Activated CD4-positive, alpha-beta T cell treated with anti-CD3 and anti-CD28 coated beads, Interleukin-2, amount 50 U/mL, for 48 hours (primary cell): Measurements from ENCODE around the gene A3GALT2.

Experiments used
- DNase-seq, 2 experiments: peaks; one replicate each; pipeline ENCODE4 v3.0.0-alpha.2; 2020

The A3GALT2 gene

DNA sequence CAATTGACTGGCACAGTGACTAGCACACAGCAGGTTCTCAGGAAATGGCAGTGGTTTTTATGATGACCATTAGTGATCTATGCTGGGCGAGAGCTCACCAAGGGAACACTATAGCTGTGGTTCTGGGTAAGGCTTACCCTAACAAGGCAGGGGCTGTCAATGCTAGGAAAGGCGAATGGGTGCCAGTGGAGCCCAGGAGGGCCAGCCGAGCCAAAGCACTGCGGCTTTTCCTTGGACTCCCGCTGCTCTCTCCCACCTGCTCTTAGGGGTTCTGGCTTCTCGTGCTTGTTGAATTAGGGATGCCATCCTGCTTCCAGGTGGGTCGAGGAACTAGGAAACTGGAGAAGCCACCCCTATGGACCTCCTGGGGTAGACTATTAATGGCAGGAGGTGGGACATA, 10.0 kb upstream of the A3GALT2 start:
- no peak for DNase-seq

DNA sequence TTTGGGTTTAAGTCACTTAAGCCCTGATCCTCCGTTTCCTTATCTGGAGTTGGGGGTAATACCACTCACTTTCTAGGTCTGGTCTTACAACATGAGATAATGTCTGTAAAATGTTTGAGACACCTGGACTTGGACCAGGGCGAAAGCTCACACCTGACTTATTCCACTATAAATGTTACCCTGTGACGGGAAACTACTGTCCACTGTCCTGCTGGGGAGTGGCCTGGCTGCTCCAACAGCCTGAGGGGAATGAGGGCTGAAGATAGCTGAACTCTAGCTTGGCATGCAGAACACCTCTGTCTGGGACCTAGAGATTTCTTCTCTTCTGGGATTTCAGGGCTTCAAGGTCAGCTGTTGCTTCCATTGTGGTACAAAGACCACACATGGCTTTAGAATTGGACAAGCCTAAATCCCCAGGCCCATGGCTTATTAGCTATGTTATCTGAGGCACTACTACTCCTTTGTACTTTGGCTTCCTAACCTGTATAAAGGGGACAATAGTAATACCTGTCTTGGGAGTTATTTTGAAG, 9.5 kb upstream of the A3GALT2 start:
- no peak for DNase-seq

DNA sequence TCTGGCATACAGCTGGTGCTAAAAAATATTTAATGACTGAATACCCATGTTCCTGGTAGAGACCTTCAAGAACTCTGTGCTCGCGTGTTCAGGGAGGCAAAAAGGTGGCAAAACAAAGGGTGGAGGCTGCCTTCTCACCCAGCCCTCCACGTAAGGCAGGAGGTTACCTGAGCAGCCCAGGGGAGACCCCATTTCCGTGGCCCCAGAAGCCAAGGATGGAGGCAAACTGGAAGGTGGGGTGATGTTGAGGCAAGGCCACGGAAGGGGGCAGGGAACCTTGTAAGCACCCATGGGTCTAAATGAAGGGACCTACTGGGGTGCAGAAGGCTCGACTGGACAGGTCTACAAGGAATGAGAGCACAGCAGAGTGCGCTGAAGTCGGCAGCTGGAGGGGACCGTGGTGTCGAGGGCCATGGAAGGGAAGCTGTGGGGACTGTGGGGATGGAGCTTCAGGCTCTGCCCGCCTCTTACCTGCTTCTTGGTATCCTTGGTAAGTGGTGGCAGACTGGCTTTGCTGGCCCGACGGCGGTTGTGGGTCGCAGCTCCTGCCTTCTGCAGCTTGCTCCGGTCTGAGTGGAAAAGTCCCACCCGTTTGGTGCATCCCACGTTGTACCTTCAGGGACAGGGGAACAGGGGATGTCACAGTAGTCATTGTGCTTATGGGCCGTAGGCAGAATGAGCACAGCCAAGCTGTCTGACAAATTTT, 8.9 kb upstream of the A3GALT2 start:
- DNase-seq = no peak

DNA sequence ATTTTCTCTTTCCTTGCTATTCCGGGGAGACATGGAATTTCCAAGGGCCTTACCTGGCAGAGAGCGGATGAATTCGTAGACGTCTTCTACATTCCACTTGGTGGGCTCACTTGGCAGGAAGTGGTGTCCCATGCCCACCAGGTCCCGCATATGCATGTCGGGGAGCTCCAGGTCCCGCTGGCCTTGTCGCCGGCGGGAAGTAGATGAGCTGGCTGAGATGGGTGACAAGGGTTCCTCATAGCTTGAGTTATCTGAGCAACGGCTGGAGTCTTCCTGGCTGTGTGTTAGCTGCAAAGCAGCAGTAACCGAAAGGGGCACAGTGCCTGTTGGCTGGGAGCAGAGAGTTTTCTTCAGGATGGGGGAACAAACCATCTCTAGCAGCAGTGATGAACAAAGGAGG, 7.9 kb upstream of the A3GALT2 start:
- DNase-seq = no peak

DNA sequence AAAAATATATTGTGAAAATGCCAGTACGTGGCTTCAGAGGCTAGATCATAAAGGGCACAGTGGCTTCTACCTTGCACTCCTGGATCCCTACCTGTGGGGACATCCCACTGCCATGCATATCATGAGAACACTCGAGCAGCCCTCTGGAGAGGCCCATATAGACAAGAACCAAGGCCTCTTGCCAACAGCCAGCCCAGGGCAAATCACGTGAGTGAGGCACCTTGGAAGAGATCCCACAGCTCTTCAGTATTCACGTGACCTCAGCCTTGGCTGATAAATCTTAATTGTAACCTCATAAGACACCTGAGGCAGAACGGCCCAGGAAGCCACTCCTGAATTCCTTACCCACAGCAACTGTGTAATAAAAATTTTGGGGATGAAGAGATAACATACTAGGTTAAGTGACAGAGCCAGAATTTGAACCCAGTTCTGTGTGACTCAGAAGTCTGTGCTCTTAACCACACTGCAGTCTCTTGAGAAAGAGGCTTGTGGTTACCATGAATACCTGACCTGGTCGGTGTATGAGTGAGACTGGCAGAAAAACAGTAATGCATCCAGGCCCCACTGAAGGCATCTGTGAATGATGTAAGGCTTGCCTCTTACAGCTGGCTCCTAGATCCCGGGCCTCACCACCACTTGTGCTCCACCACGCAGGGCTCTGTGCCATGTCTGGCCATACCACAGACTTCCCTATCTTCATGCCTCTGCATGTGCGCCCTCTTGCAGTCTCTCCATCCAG, 6.9 kb upstream of the A3GALT2 start:
- no peak for DNase-seq

DNA sequence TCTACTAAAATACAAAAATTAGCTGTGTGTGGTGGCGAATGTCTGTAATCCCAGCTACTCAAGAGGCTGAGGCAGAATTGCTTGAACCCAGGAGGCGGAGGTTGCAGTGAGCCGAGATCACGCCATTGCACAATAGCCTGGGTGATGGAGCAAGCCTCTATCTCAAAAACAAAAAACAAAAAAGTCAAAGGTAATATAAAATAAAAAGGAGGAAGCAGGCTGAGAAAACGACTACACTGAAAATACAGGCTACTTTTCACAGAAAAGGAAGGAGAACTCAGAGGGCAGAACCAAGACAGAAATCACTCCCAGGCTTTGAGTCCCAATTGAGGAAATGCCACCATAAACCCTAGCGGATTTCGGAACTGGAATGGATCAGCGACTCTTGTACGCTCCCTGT, 5.9 kb upstream of the A3GALT2 start:
- no peak for DNase-seq

DNA sequence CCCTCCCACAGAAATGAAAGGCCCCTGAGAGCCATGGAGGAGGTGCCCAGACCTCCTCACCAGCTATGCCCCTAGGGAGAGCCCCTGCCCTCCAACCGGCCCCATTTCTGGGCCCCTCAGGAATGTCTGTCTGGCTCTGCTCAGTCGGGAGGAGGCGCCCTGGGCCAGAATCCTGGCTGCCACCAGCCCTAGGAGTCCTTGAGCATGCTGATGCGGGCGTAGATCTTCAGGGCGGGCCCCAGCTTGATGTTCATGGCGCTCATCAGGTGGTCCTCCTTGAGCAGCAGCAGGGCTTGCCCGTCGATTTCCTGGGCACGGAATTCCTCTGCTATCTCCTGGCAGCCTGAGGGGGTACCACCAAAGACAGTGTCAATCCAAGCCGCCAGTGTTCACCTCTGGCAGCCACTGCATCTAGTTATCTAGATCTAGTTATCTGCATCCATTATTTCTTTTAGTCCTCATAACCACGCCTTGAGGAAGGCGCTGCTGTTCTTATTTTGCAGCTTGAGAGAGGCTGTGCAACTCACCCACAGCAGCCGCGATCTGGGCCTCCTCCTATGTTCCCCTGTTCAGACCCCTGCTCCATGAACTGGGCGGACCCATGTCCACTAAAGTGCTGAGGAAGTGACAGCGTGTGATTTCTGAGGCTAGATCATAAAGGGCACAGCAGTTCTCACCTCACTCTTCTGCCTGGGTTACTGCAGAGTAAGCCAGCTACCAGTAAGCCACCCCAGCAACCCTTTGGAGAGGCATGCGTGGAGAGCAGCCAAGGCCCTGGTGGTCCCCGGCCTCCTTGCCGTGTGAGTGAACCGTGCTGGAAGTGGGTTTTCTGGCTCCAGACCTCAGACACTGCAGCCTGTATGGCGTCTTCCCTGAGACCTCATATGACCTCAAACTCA, 4.0 kb upstream of the A3GALT2 start:
- DNase-seq = no peak

DNA sequence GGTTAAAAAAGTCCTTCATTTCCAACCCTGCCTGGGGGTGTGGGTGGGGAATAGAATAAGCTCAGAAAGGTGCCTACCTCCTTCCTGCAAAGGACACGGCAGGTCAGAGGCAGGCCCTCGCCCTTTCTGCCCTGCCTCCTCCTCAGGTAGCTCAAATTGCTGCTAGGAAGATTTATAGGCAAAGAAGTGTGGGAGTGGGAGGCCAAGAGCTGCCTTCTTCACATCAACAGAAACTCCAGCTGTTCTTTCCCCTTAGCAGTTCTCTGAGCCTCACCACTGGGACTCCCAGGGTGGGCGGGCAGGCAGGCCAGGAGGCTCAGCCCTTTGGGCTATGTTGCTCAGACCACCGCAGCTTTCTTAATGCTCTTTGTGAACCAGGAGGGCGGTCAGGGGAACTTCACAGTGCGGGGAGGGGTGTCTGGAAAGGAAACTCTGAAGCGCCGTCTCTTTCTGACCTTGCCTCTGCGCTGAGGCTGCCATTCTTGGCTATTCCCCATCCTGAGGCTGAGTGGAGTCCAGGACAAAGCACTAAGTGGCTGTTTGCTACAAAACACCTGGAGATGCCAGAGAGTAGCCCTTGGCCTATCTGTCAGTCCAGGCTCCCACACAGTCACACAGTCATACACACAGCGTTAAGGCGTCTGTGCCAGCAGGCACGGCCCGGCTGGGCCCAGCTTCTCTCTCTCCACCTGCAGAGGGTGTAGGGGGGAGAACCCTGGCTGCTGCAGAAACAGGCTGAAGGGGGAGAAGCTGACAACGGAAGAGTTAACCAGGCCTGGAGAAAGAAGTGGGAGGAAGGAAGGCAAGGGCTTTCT, 3.0 kb upstream of the A3GALT2 start:
- no peak for DNase-seq

DNA sequence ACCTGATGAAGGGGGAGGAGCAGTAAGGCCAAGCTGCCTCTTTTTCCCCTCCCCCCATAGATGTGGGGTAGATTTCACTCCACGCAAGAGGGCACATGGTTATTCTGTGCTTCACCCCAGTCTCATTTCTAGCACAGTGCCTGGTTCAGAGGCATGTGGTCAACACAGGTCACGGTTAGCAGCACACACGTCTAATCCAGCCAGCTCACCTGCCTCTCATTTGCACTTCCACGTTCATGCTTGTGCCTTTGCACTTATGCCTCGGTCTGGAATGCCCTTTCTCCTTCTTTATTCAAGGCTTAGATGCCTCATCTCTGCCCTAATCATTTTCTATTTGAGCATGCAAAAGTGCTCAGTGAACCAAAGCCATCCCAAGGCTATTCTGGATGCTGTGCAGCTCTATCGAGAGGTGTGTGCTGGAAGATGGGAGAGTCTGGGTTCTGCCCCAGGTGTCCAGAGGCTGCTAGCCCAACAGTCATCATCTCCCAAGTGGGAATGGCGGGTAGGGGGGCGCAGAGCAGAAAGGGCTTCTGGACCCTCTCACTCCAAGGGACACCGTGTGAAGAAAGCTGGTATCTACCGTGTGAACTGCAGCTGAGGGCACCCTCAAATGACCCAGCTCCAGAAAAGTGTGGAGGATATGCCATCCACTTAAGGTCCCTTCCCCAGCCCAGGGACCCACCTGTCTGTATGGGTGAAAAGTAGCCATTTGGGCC, 2.1 kb upstream of the A3GALT2 start:
- DNase-seq = no peak

DNA sequence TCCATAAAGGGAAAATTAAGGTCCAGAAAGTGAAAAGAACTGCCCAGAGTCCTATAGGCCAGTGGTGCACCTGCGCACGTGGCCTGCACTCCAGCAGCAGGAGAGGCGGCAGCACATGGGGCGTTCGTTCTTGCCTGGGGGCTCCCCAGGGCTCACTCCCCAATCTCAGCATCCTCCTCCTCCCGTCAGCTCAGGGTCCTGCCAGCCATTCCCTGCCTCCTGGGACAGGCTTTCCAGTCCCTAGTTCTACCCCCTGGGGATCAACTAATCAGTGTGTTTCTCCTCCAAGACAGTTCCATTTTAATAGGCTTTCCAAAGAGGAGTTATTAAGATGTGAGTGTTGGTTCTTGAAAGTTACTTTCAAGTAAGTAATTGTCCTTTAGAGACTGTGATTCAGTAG, 1.2 kb upstream of the A3GALT2 start:
- no peak for DNase-seq

DNA sequence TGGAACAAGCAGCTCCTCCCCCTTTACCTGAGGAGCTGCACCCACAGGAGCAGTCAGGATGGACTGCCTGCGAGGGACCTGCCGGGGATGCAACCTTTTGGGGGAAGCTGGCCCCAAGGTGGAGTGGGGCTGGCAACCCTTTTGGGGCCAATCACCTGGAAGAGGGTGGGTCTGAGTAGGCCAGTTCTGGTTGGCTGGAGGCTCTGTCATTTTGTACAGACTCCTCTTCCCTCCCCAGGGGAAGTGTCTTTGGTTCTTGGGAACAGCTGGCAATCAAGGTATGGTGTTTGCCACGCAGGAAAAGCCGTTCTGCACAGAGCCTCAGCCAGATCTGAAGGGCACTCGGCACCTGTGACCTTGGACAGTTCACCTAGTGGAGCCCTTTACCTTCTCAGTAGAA, 280 bp upstream of the A3GALT2 start:
- no peak for DNase-seq

DNA sequence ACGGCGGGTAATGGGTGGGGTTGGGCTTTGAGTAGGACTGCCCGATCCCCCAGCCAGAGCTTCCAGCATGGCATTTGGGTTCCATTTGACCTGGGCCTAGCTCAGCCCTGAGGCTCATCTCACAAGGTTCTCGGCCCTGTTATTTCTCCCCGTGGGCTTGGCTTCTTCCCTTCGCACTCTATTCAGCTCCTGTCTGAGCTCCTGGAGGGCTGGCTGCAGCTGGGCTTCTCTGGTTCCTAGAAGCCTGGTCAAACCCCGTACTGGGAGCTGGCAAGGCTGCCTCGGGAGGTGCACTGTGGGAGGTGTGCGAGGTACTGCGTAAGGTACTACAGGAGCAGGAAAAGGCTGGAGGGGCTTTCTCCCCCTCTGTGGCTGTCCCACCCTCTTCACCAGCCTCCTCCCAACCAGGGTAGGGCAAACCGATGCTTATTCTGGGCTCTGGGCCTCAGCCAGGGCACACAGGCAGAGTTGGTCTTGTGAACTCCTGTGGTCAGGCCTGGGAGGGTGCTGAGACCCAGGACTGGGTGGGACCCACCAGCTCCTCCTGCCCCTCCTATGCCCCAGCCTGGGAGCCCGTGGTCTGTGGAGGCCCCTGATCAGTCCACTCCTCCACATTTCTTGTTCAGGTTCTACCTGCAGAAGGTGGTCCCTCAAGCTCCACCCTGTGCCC, 814 bp downstream of the A3GALT2 start:
- no peak for DNase-seq

DNA sequence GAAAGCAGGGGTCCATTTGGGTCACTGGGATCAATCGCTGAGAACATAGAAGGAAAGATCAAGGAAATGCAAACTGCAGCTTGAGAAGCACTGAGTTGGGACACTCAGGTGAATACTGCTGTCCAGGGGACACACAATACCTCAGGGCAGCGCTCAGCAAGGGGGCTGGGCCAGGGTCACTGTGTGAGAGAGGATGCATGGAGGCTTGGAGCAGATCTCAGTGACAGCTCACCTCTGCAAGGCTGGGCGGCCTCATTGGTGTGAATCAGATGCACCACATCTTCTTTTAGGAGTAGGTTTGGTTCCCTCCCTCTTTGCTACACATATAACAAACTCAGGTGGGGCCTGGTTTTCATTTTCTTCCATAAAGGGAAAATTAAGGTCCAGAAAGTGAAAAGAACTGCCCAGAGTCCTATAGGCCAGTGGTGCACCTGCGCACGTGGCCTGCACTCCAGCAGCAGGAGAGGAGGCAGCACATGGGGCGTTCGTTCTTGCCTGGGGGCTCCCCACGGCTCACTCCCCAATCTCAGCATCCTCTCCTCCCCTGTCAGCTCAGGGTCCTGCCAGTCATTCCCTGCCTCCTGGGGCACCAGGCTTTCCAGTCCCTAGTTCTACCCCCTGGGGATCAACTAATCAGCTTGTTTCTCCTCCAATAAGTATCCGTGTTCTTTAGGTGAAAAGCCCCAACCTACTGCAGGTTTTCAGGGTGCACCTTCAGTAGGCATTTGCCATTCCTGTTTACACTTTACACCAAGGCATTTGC, 1.5 kb downstream of the A3GALT2 start:
- DNase-seq = no peak

DNA sequence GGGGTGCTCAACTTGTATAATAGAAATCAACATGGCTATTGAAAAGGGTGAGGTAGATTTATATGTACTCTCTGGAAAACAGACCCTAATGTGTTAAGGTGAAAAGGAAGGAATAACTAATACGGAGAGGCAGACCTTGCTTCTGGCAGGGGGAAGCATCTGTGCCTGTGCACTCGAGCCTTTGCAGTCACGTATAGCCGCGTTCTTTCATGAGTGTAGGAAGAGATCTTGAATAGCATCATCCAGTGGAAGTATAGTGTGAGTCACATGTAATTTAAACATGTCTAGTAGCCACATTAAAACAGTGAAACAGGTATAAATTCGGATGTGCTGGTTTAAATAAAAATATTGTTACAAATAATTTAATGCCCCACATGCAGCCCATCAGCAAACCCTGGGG, 3.0 kb downstream of the A3GALT2 start:
- no peak for DNase-seq

DNA sequence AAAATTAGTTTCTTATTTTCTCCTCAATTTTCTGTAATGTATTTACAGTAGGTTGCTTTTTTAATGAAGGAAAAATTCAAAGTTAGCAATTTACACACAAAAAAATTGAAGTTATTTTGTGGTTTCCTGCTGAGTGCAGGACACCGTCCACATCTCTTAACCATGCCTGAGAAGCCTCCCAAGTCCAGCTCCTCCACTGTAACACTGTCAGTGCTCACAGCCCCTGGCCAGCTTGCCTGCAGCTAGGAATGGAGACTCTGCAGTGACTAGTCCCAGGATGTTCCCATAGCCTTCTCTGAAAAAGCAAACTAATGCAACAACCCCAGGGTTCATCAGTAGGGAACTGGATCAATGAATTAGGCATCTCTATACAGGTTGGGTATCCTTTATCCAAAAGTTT, 3.5 kb downstream of the A3GALT2 start:
- no peak for DNase-seq

DNA sequence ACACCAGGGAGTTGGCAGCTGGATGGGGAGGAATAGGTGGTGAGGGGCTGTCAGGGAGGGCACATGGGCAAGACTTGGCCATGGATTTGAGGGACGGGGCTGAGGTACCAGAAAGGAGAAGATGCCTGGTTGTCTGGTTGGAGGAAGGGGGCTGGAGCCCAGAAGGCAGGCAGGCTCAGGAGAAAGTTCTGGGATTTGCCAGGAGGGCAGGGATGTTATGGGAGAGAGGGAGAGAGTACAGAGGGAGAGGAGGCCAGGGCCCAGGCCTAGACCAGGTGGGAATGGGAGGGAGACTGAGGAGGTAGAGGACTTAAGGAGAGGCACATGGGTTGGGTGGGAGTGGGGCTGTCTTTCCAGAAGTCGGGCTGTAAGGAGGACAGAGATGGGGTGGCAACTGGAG, 4.3 kb downstream of the A3GALT2 start:
- no peak for DNase-seq

DNA sequence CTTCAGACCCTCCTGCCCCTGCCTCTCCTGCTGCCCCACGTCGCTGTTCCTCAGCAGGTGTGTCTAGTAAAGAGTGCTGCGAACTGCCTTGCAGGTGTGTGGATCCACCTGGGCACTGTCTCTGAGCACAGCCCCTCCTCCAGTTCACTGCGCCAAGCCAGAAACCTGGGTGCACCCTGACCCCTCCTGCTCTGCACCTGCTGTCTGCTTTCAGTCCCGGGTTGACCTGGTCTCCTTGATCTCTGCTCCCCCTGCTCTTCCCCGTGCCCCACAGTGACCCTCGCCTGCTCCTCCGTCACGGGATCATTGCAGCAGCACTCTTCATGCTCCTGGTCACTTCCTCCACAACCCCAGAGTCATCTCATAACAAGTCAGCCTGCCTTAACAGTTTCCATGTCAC, 6.5 kb downstream of the A3GALT2 start:
- DNase-seq = no peak

DNA sequence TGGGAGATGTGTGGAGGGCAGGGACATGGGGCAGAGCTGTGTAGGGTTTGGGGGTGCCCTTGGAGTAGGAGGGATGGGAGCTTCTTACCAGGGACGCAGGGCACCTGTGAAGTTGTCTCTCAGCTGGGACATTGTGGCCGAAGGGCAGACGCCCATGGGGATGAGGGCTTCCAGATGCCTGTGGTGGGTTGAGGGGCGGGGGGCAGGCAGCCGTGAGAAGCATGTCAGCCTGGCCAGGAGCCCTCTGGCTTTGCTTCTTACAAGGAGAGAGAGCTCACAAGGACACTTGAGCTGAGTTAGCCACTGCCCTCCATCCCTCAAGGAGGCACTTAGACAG, 8.5 kb downstream of the A3GALT2 start:
- no peak for DNase-seq

DNA sequence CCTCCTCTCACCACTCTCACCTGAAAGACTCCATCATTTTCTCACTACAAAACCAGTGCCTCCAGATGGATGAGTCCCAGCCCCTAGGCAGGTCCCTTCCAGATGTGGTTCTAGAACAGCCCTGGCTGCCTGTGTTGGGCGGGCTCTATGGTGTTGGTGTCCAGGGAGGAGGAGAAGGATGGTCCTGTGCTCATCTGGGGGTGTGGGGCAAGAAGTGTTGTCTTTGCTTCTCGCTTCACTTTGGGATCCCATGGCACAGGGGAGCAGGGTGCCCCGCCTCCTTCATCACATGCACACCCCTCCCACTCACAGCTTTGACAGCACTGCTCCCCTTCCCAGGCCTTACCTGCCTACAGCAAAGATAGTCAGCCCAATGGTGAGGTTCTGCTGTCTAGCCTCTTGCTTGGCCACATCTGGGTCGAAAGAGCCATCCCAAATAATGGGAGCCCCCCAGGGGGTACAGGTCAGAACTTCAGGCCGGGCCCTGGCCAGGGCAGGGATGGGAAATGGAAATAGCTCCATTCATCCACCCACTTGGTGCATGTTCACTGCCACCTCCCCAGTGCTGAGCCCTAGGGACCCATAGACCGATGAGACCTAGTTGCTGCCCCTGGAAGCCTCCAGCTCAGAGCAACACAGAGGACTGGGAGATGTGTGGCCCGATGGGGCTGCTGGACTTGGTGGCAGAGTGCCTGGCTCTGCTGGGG, 9.0 kb downstream of the A3GALT2 start:
- DNase-seq = no peak

DNA sequence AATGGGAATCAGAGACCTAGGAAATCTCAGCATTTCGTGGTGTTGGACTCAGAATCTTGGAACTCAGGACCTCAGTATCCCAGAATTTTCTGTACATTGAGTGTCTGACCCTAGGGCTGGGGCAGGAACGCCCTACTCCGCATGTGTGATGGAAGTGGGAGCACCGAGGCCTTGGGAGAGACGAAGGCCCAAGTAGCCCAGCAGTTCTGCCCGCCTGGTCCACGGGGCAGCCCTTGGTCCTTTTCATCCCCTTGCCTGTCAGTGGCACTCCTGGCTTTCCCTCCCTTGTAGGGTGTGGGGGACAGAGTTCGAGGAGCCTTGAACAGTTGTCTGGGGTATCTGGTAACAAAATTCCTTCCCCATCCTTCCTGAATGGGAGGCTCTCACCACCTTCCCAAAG, 10.2 kb downstream of the A3GALT2 start:
- no peak for DNase-seq
